PFSK-1 (cell line): ENCODE results near the gene HMG20B.

ENCODE experiments used
- FOXP2 ChIP-seq: optimal IDR thresholded peaks from 2 replicates; pipeline ENCODE3; 2011; ENCODE audit warnings: borderline replicate concordance, control low read depth, inconsistent platforms; ENCODE audit not compliant: insufficient read depth; ENCODE audit errors: extremely low read length, extremely low read depth
- POLR2AphosphoS5 ChIP-seq: IDR thresholded peaks from 2 replicates; pipeline ENCODE4 v1.6.1; 2012; ENCODE audit warnings: low read depth, mild to moderate bottlenecking, control low read depth, low read length, moderate library complexity
- SIN3A ChIP-seq: IDR thresholded peaks from 2 replicates; pipeline ENCODE4 v1.6.1; 2012; ENCODE audit warnings: mild to moderate bottlenecking, low read length, moderate library complexity, borderline replicate concordance; ENCODE audit not compliant: insufficient read depth
- TAF1 ChIP-seq: IDR thresholded peaks from 2 replicates; pipeline ENCODE4 v1.6.1; 2012; ENCODE audit warnings: low read length, control low read depth, borderline replicate concordance; ENCODE audit not compliant: insufficient read depth
- TF ChIP-seq, protein P1 (sequence below), 2 experiments: IDR thresholded peaks; 2 replicates each; pipeline versions ENCODE4 v1.6.1 to v1.8.0; 2011 to 2012; ENCODE audit warnings: low read depth in 2 of 2, low read length in 2 of 2, control low read depth in 1 of 2, inconsistent platforms in 1 of 2, mild to moderate bottlenecking in 1 of 2, moderate library complexity in 1 of 2; ENCODE audit not compliant: insufficient read depth in 1 of 2

Gene HMG20B

DNA sequence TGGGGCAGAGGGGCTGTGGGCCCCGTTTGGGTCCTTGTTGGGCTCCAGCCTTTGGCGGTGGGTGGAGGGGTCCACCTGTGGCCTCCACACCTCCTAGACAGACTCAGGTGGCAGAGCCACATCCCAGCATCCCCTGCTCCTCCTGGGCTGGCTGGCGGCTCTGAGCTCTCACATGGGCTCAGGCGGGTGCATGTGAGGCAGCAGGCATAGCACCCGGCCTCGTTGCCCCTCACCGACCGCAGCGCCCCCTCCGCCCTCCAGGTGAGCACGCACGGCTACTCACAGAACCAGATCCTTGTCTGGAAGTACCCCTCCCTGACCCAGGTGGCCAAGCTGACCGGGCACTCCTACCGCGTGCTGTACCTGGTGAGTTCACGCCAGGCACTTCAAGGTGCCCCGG is 39.7 kb upstream of the HMG20B start:
- TF ChIP-seq FOXP2 = no peak
- TF ChIP-seq, protein P1, sequence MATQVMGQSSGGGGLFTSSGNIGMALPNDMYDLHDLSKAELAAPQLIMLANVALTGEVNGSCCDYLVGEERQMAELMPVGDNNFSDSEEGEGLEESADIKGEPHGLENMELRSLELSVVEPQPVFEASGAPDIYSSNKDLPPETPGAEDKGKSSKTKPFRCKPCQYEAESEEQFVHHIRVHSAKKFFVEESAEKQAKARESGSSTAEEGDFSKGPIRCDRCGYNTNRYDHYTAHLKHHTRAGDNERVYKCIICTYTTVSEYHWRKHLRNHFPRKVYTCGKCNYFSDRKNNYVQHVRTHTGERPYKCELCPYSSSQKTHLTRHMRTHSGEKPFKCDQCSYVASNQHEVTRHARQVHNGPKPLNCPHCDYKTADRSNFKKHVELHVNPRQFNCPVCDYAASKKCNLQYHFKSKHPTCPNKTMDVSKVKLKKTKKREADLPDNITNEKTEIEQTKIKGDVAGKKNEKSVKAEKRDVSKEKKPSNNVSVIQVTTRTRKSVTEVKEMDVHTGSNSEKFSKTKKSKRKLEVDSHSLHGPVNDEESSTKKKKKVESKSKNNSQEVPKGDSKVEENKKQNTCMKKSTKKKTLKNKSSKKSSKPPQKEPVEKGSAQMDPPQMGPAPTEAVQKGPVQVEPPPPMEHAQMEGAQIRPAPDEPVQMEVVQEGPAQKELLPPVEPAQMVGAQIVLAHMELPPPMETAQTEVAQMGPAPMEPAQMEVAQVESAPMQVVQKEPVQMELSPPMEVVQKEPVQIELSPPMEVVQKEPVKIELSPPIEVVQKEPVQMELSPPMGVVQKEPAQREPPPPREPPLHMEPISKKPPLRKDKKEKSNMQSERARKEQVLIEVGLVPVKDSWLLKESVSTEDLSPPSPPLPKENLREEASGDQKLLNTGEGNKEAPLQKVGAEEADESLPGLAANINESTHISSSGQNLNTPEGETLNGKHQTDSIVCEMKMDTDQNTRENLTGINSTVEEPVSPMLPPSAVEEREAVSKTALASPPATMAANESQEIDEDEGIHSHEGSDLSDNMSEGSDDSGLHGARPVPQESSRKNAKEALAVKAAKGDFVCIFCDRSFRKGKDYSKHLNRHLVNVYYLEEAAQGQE (IDR thresholded peaks at IDR 0.05; ENCODE audit: insufficient read depth in 1 of 2, low read depth in 2 of 2, low read length in 2 of 2) = no peak
- no peak for TF ChIP-seq POLR2AphosphoS5
- no peak for TF ChIP-seq SIN3A
- no peak for TF ChIP-seq TAF1

DNA sequence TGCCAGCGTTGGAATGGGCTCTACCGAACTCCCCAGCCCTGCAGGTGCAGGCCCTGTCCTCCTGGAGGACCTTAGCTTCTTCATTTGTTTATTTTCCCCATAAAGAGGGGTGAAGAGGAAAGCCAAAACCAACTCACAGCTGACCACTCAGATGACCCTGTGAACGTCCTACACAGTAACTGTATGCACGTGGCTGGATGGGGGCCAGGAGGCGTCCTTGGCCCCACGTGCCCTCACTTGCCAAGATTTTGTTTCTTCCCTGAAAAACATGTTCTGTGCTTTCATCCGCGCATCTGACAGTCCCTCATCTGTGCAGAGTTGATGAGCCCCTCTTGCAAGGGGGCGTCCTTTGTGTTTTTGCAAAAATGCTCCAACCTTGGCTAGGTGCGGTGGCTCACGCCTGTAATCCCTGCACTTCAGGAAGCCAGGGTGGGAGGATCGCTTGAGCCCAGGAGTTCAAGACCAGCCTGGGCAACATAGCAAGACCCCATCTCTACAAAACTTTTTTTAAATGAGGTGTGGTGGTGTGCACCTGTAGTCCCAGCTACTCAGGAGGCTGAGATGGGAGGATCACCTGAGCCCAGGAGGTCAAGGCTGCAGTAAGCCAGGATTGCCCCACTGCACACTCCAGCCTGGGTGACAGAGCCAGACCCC is 39.1 kb upstream of the HMG20B start:
- TF ChIP-seq POLR2AphosphoS5 (no peak), SIN3A (no peak), FOXP2 (no peak), TAF1 (no peak)
- TF ChIP-seq, protein P1 (IDR thresholded peaks at IDR 0.05; ENCODE audit: insufficient read depth in 1 of 2, low read depth in 2 of 2, low read length in 2 of 2) = no peak

DNA sequence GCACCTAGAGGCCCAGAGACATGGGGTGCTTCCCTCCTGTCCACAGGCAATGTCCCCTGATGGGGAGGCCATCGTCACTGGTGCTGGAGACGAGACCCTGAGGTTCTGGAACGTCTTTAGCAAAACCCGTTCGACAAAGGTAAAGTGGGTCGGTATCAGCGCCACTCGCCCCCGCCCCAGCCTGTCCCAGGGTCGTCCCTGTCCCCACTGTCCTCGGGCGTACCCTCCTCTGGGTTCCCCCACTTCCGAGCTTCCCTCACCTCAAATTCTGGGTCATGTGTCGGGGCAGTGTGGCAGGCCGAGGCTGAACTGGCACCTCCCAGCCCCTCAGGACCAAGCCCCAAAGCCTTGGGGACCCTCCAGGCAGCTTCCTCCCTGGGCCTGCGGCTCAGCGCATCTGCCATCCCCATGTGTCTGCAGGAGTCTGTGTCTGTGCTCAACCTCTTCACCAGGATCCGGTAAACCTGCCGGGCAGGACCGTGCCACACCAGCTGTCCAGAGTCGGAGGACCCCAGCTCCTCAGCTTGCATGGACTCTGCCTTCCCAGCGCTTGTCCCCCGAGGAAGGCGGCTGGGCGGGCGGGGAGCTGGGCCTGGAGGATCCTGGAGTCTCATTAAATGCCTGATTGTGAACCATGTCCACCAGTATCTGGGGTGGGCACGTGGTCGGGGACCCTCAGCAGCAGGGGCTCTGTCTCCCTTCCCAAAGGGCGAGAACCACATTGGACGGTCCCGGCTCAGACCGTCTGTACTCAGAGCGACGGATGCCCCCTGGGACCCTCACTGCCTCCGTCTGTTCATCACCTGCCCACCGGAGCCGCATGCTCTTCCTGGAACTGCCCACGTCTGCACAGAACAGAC is 38.1 kb upstream of the HMG20B start:
- TF ChIP-seq POLR2AphosphoS5 = no peak
- TF ChIP-seq, protein P1 (IDR thresholded peaks at IDR 0.05; ENCODE audit: insufficient read depth in 1 of 2, low read depth in 2 of 2, low read length in 2 of 2) = no peak
- TF ChIP-seq TAF1 = no peak
- TF ChIP-seq SIN3A = no peak
- no peak for TF ChIP-seq FOXP2

DNA sequence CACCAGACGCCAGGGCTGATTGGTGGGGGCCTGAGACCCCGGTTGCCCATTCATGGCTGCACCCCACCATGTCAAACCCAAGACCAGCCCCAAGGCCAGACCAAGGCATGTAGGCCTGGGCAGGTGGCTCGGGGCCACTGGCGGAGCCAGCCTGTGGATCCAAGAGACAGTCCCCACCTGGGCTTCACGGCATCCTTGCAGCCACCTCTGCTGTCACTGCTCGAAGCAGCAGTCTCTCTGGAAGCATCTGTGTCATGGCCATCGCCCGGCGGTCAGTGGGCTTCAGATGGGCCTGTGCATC is 37.6 kb upstream of the HMG20B start:
- TF ChIP-seq TAF1 (no peak), POLR2AphosphoS5 (no peak)
- TF ChIP-seq, protein P1 (IDR thresholded peaks at IDR 0.05; ENCODE audit: insufficient read depth in 1 of 2, low read depth in 2 of 2, low read length in 2 of 2) = no peak

DNA sequence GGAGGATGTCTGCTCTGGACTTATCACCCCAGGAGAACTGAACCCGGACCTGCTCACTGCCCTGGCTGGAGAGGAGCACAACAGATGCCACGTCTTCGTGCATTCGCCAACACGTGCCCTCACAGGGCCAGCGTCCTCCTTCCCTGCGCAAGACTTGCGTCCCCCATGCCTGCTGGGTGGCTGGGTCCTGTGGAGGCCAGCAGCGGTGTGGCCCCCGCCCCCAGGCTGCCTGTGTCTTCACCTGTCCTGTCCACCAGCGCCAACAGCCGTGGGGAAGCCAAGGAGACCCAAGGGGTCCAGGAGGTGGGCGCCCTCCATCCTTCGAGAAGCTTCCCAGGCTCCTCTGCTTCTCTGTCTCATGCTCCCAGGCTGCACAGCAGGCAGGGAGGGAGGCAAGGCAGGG is 37.2 kb upstream of the HMG20B start:
- TF ChIP-seq, protein P1 (IDR thresholded peaks at IDR 0.05; ENCODE audit: insufficient read depth in 1 of 2, low read depth in 2 of 2, low read length in 2 of 2) = no peak
- 0 out of 2 replicates have a peak, but pooled peaks have one; percentile 32 for TF ChIP-seq POLR2AphosphoS5
